ENCODE data around the gene ACTA2. TPM values are rescaled to one million over a fixed set of nuclear protein-coding genes. Genes with fewer than 3 reads are reported as not detected.

The ACTA2 gene
- polyA plus RNA-seq, 1 of the 3 experiments (the other 2 are of a cell fraction): 130 TPM

- H3K27ac ChIP-seq (ENCODE audit: low read depth in 2 of 2, low read length in 1 of 2): peak overlapping the region; percentile 54 to 72; a peak in 2 of 4 replicates
- DNase-seq: no peak
- no peaks in the 10 kb centered on the region for H3K27me3 ChIP-seq (ENCODE audit: insufficient read depth)
- H3F3A ChIP-seq (replicated peaks; ENCODE audit: insufficient read depth): no peaks in the 10 kb centered on the region
- H3K4me2 ChIP-seq: no peak overlapping the region
- H3K9ac ChIP-seq: no peak overlapping the region
- 97% methylated on average over 2 of the region's 2 CpGs for WGBS (ENCODE audit: low lambda C conversion rate)
- ChIA-PET CTCF (interaction anchor here (0.8 to 11.1 kb wide), 4 partner anchors 21 to 363 kb away, joined by 3 to 425 read pairs (median 3); no protein-coding TSS in a partner anchor), POLR2A (no interaction called here)
- peaks cover under 1 to 12% of the 10 kb centered on the region in 2 experiments; a peak in 3 of 4 replicates for H3K4me1 ChIP-seq (ENCODE audit: control insufficient read depth in 1 of 2, insufficient read depth in 2 of 2, low read depth in 1 of 2, low read length in 1 of 2)
- H3K79me2 ChIP-seq (ENCODE audit: insufficient read depth): no peaks in the 10 kb centered on the region
- H3K36me3 ChIP-seq (replicated peaks in 1 of 2; ENCODE audit: control insufficient read depth in 1 of 2, insufficient read depth in 2 of 2, low read length in 1 of 2): peaks cover 12 to 17% of the 10 kb centered on the region in 2 experiments
- H3K9me2 ChIP-seq: no peaks in the 10 kb centered on the region
- no peak overlapping the region for H2AFZ ChIP-seq (ENCODE audit: low read depth)
- no peak overlapping the region for H3K4me3 ChIP-seq (ENCODE audit: low read depth in 2 of 2, low read length in 1 of 2)
- TF ChIP-seq, protein P1, sequence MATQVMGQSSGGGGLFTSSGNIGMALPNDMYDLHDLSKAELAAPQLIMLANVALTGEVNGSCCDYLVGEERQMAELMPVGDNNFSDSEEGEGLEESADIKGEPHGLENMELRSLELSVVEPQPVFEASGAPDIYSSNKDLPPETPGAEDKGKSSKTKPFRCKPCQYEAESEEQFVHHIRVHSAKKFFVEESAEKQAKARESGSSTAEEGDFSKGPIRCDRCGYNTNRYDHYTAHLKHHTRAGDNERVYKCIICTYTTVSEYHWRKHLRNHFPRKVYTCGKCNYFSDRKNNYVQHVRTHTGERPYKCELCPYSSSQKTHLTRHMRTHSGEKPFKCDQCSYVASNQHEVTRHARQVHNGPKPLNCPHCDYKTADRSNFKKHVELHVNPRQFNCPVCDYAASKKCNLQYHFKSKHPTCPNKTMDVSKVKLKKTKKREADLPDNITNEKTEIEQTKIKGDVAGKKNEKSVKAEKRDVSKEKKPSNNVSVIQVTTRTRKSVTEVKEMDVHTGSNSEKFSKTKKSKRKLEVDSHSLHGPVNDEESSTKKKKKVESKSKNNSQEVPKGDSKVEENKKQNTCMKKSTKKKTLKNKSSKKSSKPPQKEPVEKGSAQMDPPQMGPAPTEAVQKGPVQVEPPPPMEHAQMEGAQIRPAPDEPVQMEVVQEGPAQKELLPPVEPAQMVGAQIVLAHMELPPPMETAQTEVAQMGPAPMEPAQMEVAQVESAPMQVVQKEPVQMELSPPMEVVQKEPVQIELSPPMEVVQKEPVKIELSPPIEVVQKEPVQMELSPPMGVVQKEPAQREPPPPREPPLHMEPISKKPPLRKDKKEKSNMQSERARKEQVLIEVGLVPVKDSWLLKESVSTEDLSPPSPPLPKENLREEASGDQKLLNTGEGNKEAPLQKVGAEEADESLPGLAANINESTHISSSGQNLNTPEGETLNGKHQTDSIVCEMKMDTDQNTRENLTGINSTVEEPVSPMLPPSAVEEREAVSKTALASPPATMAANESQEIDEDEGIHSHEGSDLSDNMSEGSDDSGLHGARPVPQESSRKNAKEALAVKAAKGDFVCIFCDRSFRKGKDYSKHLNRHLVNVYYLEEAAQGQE (IDR thresholded peaks at IDR 0.05; ENCODE audit: low read depth, low read length): no peak
- TF ChIP-seq TEAD4 (IDR thresholded peaks at IDR 0.05; ENCODE audit: borderline replicate concordance, insufficient read depth) (no peak), FOXJ3 (CRISPR knock-in tag; IDR thresholded peaks at IDR 0.05) (no peak), PBX3 (IDR thresholded peaks at IDR 0.05) (no peak), SIN3A (IDR thresholded peaks at IDR 0.05; ENCODE audit: borderline replicate concordance, low read depth, low read length) (no peak), SMC3 (IDR thresholded peaks at IDR 0.05; ENCODE audit: low read depth, low read length) (no peak), NRF1 (IDR thresholded peaks at IDR 0.05; ENCODE audit: low read depth, low read length) (no peak), MXI1 (IDR thresholded peaks at IDR 0.05; ENCODE audit: low read depth, low read length) (no peak), POLR2AphosphoS5 (IDR thresholded peaks at IDR 0.05; ENCODE audit: low read depth, low read length) (no peak), NFIC (IDR thresholded peaks at IDR 0.05; ENCODE audit: borderline replicate concordance) (no peak), RFX5 (IDR thresholded peaks at IDR 0.05; ENCODE audit: low read length) (no peak), RAD21 (IDR thresholded peaks at IDR 0.05; ENCODE audit: low read length) (no peak), GABPA (IDR thresholded peaks at IDR 0.05; ENCODE audit: low read depth) (no peak), JUND (IDR thresholded peaks at IDR 0.05) (no peak), ZBTB33 (IDR thresholded peaks at IDR 0.05; ENCODE audit: borderline replicate concordance, low read depth) (no peak), MAX (IDR thresholded peaks at IDR 0.05; ENCODE audit: low read depth) (no peak), CHD2 (IDR thresholded peaks at IDR 0.05; ENCODE audit: low read length, partially characterized antibody) (no peak), TCF12 (IDR thresholded peaks at IDR 0.05) (no peak)
- TF ChIP-seq, protein P2, sequence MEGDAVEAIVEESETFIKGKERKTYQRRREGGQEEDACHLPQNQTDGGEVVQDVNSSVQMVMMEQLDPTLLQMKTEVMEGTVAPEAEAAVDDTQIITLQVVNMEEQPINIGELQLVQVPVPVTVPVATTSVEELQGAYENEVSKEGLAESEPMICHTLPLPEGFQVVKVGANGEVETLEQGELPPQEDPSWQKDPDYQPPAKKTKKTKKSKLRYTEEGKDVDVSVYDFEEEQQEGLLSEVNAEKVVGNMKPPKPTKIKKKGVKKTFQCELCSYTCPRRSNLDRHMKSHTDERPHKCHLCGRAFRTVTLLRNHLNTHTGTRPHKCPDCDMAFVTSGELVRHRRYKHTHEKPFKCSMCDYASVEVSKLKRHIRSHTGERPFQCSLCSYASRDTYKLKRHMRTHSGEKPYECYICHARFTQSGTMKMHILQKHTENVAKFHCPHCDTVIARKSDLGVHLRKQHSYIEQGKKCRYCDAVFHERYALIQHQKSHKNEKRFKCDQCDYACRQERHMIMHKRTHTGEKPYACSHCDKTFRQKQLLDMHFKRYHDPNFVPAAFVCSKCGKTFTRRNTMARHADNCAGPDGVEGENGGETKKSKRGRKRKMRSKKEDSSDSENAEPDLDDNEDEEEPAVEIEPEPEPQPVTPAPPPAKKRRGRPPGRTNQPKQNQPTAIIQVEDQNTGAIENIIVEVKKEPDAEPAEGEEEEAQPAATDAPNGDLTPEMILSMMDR (IDR thresholded peaks at IDR 0.05): no peak
- TF ChIP-seq, protein P3, sequence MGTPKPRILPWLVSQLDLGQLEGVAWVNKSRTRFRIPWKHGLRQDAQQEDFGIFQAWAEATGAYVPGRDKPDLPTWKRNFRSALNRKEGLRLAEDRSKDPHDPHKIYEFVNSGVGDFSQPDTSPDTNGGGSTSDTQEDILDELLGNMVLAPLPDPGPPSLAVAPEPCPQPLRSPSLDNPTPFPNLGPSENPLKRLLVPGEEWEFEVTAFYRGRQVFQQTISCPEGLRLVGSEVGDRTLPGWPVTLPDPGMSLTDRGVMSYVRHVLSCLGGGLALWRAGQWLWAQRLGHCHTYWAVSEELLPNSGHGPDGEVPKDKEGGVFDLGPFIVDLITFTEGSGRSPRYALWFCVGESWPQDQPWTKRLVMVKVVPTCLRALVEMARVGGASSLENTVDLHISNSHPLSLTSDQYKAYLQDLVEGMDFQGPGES (IDR thresholded peaks at IDR 0.05; ENCODE audit: low read depth, low read length): no peak
- no peaks in the 10 kb centered on the region for H4K20me1 ChIP-seq (ENCODE audit: insufficient read depth)
- H3K9me3 ChIP-seq: no peaks in the 10 kb centered on the region
These were observed 25.2 kb downstream of the ACTA2 start for GRCh38 chr10:88927416-88927690.

Measured in SK-N-SH (cell line).